ACHN (cell line): ENCODE results near the gene ARHGDIG.

ENCODE experiments used
- DNase-seq: peaks from one replicate; pipeline ENCODE4 v3.0.0-alpha.2; 2015
- in situ Hi-C: cut with HindIII; loops from 2 replicates; pipeline ENCODE4 v1.10.0; 2017; ENCODE audit warnings: low sequenced_read_pairs, low pct_ligation_motif_present, low pct_unique_long_range_greater_than_20kb

The ARHGDIG gene

DNA sequence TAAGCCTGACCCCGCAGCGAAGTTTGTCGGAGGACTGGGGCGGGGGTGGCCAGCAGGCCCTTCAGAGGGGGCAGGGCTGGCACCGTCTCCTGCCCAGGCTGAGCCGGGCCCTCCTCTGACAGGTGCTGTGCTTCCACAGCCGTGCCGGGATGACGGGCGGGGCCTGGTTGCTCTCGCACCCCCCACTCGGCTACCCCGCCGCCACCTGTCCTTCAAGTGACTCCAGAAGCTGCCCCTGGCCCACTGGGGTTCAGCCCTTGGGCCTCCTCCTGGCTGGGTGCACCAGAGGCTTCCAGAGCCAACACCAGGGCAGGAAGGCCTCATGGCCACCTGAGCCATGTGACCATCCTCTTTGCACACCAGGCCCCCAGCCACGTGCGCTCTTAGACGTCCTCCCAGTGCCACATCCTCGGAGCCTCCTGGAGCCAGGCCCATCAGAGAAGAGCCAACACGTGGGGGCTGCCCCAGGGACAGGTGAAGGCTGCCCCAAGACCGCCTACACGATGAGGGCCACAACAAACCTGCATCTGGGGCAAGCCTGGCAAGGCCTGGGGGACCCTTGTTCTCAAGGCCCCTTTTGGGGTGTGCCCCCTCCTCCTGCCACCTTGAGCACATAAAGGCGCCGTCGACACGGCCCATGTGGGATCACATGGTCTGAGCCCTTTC lies 9.8 kb downstream of the ARHGDIG start:
- no peak for DNase-seq
- in situ Hi-C loops = no loop called here

DNA sequence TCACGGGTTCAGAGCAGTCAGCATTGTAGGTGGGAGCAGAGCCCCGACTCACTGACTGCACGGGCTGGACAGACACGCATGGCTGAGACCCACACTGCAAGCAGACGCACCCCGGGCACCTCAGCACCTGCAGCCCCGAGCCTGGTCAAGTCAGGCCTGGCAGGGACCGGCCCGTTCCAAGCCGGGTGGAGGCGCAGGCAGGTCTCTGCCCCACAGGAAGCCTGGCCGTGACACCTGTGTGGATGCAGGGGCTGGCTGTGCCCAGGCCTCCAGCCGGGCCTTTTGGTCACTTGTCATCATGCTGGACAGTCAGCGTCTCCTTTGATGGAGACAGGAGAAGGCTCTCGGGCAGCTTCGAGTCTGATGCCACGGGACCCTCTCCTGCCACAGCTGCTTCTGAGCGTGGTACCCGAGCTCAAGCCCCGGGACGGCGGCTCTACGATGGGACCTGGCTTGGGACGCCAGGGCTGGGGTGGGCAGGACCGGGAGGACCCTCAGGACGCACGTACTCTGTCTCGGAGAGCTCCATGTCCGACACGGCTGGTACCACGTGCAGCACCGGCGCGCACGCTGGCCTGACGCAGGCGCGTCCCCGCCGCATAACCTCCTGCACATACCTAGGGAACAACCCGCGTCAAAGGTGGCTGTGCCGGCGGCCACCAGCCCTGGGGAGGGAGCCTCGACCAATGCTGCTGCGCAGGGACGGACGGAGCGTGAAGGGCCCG lies 10.5 kb downstream of the ARHGDIG start:
- DNase-seq = no peak

DNA sequence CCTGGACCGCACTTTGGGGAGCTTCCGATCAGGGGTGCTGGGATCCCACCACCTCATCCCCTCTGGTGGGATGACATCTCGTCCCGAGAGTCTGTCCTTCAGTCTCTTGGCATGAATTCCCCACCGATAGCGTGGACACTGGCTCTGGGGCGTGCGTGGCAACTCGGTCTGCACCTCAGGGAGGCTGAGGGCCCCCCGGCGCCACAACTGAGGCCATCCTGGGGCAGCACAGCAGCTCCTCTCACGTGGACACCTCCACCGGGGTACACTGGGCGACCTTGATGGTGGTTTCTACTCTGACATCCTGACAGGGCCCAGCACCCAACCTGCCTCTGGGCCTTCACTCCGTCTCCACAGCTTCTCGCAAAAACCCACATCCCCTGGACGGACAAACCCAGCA lies 11.1 kb downstream of the ARHGDIG start:
- in situ Hi-C loops = no loop called here
- DNase-seq = no peak

More for the DNA sequence above, 10.5 kb downstream of the ARHGDIG start:
- in situ Hi-C loops = no loop called here

DNA sequence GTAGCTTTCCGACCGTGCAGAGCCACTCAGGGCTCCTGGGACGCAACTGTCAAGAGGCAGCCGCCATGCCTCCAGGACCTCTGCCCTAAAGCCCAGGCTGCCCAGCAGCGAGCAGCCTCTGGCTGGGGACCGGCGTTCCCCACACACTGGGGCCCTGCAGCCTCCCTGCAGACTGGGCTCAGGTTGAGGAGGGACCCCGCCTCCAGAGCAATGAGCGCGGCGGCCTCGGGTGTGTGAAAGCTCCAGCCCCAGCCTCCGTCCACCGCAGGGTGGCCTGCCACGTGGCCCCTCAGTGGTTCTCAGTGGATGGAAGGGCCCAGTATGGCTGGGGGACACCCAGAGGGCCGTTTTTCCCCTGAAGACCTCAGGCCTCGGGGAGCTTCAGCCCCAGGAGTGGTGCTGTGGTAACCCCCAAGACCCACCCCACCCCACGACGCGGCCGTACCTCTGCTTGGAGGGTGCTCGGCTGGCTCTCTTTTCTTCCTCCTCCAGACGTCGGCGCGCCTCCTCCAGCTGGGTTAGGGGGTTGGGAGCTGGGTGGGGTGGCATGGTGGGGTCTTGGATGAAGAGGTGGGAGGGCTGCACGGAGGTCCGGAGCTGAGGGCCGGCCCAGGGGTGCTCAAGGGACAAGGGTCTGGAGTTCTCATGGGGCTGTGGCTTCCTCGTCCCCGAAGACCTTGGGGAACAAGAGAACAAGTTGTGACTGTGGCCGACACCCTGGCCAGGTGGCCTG lies 12.8 kb downstream of the ARHGDIG start:
- in situ Hi-C loops = no loop called here
- DNase-seq = no peak

DNA sequence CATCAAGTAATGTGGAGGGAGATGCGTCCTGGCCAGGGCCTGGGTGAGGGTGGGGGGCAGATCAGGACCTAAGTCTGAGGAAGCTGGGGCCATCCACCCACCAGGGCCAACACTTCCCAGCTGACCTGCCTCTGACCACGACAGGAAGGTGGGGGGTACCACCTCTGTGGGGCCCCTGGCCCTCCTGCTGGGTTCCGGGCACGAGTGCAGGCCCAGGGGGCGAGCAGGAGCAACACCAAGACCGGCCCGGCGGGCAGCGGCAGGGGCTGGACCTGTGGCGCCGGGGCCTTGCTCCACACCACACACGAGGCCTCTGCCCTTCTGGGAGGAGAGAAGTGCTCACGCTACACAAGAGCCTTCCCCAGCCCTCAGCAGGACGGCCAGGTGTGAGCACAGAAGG lies 15.9 kb downstream of the ARHGDIG start:
- no peak for DNase-seq
- in situ Hi-C loops = no loop called here

DNA sequence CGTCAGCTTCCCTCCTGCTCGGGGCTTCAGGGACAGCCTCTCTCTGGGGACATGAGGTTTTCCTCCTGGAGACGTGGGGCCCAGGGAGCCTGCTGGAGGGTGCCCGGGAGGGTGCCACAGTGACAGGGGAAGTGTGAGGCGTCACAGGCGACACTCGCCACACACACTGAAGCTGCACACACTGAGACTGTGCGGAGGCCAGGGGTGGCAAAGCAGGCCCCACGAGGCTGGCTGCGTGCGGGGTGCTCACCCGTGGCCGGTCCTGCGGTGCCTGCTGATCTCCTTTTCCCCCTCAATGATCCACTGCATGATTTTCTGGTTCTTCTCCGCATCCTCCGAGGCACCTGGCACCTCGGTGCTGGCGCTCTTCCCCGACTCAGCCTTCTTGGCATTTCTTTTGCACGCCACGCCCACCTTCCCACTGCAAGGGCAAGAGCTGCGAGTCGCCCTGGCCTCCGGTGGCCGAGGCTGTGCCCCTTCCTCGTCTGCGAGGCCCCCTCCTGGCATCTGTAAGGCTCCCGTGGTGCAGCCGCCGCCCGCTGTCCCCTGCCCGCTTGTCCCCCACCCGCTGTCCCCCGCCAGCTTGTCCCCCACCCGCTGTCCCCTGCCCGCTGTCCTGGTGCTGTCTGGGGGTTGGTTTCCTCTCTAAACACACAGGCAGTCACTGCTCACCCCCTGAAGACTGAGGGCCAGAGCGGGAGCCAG lies 16.6 kb downstream of the ARHGDIG start:
- DNase-seq = no peak
- in situ Hi-C loops = no loop called here

DNA sequence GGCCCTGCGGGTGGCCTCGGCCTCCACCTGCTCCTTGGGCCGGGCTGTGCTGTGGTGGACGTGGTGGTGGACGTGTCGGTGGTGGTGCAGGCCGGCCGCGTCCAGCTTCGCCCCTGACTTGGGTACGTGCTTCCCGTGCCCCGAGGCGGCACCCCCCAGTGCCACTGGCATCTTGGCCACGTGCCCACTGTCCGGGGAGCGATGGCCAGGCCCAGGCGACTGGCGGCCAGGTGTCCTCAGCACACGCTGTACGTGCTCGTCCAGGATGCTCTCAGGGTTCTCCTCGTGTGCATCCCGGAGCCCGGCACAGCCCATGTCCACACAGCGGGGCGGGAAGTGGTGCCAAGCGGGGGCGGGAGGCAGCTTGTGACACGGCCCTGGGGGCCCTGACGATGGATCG lies 17.4 kb downstream of the ARHGDIG start:
- in situ Hi-C loops = no loop called here
- no peak for DNase-seq

DNA sequence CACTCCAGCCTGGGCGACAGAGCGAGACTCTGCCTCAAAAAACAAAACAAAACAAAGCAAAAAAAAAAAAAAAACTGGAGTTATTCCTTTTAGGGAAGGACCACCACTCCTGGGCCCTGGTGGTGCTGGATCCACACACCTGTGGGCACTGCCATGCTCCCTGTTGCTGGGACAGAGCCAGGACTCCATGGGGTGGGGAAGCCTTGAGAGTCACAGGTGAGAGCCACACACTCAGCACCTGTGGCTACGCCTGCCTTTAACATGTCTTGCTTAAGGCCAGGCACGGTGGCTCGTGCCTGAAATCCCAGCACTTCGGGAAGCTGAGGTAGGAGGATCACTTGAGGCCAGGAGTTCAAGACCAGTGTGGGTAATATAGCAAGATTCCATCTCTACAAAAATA lies 20.8 kb downstream of the ARHGDIG start:
- no peak for DNase-seq
- in situ Hi-C loops = no loop called here

DNA sequence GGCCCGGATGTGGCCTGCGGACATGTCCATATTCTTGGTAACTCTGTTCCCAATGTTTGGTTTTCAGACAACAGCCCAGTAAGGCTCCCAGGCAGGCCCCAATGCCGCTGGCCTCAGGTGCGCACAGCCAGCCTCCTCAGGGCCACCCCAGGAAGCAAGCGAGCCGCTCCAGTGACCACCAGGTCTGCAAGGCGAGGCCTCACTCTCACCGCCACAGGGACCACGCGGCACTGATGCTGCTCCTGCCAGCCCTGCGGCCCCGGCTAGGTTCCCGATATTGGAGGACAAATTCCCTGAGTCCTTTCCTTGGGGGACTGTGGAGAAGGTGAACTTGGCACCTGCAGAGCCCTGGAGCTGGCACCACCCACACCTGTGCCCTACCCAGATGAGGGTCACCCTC lies 21.6 kb downstream of the ARHGDIG start:
- in situ Hi-C loops = no loop called here
- no peak for DNase-seq

DNA sequence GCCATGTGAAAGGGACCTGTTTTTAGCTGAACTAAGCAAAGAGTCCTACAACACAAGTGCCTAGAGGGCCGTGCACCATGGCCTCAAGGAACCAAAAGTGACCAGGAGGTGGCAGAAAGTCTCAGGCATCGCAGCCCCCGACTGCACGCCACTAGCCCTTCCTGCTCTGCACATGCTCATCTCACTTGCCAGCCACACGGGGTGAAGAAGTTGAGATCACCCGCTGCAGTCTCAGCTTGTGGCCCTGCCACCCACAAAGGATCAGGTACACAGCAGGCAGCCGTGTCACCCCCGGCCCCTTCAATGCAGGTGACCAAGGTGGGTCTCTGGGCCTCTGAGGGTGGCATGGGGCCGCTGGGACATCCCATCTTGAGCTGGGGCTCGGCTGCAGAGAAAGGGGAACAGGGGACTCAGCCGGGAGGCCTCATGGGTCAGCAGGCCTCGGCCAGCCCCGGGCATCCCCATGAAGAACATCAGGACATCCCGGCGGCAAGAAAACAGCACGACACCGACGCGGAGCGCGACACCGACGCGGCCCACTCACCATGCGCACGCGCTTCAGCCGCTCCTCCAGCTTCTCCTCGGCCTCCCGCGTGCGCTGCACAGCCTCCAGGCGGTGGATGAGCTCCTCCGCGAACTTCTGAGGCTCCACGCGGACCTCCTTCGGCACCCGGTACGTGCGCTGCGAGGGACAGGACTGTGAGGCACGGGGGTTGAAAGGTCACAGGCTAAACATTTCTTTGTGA lies 23.5 kb downstream of the ARHGDIG start:
- DNase-seq = peak; percentile 30
- in situ Hi-C loops = no loop called here

DNA sequence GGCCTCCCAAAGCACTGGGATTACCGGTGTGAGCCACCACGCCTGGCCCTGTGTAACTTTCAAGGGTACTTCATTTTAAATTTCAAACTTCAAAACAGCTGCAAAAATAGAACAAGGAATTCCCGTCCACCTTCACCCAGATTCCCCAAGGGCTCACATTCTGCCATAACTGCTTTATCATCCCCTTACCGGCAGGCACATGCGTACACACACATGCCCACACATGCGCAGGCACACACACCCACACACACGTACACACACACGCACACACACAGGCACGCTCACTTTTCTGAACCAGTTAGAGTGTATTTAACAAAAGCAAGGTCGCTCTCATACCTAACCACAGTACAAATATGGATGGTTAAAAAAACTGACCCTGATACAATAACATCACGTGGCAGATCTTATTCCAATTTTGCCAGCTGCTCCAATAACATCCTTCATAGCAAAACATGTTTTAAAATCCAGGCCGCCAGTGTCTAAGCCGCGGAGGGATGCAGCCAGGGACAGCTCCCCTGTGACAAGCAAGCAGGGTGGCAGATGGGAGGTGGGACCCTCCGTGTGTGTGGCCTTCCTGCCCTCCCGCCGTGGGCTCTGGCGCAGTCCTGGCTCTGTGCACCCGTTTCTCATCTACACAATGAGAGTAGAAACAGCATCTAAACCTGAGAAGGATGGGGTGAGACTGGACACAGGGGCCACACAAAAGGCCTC lies 25.7 kb downstream of the ARHGDIG start:
- no peak for DNase-seq
- in situ Hi-C loops = no loop called here

DNA sequence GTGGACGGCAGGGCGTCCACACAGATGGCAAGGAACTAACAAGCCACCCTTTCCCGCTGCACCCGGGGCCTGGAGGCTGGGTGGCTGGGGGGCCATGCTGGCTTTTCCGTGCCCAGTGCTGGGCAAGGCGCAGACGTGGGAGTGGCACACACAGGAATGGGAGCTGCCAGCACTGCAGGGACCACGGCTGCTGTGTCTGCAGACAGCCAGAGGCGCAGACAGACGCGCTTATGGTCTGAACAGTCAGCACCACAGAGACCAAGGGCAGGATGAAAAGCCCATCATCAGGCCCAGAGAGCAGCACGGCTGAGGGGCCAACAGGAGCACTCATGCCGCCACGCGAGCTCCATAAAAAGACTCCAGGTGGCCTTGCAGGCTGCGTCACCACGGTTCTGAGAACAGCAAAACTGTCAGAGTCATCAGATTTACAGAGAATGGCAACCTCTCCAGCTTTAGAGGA lies 26.6 kb downstream of the ARHGDIG start:
- in situ Hi-C loops = no loop called here
- no peak for DNase-seq

DNA sequence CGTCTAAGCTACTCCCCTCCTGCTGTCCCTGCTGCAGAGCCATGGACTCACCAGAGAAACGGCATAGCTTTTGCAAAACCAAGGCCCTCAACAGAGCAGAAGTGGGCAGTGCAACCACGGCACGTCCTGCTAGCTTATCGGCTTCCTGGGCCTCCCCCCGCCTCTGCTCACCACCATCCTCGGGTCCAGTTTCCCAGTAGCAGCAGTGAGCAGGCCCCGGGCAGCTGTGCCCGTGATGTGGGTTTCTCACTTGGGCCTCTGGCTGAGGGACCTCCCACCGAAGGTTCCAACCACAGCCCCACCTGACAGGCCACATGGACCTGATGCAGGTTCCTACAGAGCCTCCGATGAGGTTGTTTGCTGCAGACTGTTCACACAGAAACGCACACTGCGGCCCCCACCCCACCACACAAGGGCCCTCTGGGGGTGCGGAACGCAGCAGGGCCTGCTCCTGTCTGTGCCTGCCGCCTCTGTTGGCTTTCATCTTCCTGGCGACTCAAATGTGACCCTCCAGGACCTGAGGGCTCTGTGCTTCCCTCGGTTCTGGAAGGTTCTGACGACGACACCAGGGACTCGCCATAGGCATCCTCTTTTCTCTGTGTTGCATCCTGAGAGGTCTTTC lies 27.4 kb downstream of the ARHGDIG start:
- DNase-seq = no peak
- in situ Hi-C loops = no loop called here

DNA sequence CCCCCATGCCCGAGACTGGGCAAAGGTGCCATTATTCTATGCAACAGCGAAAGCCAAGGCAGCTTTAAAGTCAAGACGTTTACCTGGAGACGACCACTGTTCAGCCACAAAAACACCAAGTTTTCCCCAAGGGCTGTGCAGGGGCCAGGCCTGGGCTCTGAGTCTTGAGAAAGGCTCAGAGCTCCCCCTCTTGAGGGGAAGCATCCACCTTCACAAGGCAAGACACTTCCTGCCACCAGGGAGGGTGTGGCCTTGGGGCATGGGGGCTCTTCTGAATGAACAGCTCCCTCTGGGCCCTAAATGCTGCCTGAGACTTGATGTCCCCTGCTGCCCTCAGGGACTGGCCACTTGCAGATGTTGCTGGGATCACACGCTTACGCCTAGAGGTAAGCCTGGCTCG lies 29.1 kb downstream of the ARHGDIG start:
- in situ Hi-C loops = no loop called here
- DNase-seq = no peak

DNA sequence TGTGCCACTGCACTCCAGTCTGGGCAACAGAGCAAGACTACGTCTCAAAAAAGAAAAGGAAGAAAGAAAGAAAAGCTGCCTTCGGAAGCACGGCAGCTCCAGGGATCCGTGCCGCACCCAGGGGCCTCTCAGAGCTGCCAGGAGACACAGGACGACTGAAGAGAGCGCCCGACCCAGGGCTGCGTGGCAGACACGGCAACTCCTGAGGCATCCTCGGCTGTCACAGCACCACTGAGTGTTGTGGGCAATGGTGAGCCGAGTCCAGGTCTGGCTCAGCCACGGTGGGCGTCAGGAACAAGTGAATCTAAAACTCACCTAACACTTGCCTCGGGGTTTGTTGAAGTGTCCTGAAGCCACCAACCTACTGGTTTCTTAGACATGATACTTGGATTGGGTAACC lies 31.3 kb downstream of the ARHGDIG start:
- in situ Hi-C loops = no loop called here
- no peak for DNase-seq

DNA sequence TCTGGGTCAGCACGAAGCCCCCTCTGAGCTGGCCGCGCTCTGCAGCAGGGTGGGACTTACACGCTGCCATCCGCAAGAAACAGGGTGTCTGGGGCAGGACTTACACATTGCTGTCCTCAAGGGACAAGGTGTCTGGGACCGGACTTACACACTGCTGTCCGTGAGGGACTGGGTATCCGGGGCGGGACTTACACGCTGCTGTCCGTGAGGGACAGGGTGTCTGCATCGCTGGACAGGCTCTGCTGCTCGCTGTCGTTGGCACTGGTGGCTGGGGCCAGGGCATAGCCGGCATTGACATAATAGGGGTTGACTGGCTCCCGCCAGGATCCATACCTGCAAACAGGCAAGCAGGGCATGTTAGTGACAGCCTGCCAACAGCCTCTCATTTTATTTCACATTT lies 34.0 kb downstream of the ARHGDIG start:
- in situ Hi-C loops = no loop called here
- no peak for DNase-seq

DNA sequence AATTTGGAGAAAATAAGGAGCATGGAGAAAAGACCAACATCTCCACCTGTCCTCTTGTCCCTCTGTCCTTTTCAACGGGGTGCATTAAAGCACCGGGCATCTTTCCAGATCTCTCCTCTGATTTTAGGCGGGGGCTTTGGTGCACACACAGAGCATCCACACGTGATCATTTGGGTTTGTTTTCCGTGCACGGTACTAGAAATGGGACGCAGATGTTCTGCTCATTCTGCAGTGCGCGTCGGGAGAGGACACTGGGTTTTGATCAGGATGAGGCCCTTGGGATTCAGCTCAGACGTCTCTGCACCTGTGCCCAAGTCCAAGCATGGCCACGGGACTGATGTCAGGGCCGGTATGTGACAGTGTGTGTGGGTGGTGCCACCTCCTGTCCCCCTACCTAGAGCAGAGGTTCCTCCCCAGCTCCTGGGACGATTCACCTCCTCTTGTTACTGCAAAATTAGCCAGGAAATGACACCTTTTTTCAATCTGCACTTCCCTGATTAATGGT lies 34.5 kb downstream of the ARHGDIG start:
- in situ Hi-C loops = no loop called here

More for the DNA sequence above, 34.5 kb downstream of the ARHGDIG start:
- DNase-seq = no peak
